ENCODE measurements around the gene POU6F2.

The POU6F2 gene

DNA sequence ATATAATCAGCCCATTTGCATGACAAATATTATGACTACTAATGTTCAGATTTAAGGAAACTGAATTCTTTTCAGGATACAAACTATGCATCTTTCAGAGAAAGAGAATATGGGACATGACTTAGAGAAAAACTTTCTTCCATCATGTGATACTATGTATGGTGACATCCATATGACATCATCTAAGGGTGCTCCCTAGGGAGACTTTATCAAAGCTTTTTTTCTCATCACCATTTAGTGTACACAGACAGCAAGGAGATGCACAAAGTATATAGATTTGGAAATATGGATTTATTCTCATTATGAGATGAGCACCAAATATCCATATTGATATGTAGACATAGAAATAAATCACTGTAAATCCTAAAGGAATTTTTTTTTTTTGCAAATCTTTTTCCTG, 424.3 kb downstream of the POU6F2 start:
- H3K9me3 Mint-ChIP-seq = no peaks in the 10 kb centered on the region
- H3K4me1 Mint-ChIP-seq = no peaks in the 10 kb centered on the region
- DNase-seq = no peak
- no peak overlapping the region for H3K27ac Mint-ChIP-seq
- CTCF ChIA-PET = interaction anchor here (0.6 kb wide), 1 partner anchor 118 kb away, joined by 3 read pairs; no protein-coding TSS in a partner anchor
- peaks cover 11% of the 10 kb centered on the region for H3K27me3 Mint-ChIP-seq
- no peak overlapping the region for H3K4me3 Mint-ChIP-seq
- no peaks in the 10 kb centered on the region for H3K36me3 Mint-ChIP-seq

DNA sequence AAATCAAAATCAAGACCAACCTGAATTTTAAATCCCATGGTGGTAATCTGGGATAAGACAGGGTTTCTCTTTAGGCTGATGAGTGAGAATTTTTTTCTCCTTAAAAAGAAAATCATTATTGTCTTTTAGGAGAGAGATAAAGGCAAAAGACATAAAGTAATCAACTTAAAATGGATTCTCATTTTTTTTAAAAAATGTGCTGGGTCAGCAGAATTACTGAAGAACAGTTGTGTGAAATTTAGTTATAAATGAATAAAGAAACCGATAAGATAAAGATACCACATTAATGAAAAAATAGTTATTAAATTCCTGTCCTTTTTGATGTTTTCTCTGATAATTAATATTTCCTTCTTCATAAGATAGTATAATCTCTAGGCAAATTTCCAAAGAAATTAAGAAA, 427.2 kb downstream of the POU6F2 start:
- Mint-ChIP-seq H3K4me3 (no peak overlapping the region), H3K27me3 (peaks cover 14% of the 10 kb centered on the region), H3K27ac (no peak overlapping the region), H3K4me1 (no peaks in the 10 kb centered on the region), H3K36me3 (no peaks in the 10 kb centered on the region), H3K9me3 (no peaks in the 10 kb centered on the region)
- no peak for DNase-seq
- CTCF ChIA-PET = no interaction called here

- no peak overlapping the region for H3K4me3 Mint-ChIP-seq
- CTCF ChIA-PET = no interaction called here
- no peak for DNase-seq
- no peaks in the 10 kb centered on the region for H3K36me3 Mint-ChIP-seq
- H3K27ac Mint-ChIP-seq = no peak overlapping the region
- H3K4me1 Mint-ChIP-seq = no peaks in the 10 kb centered on the region
- H3K27me3 Mint-ChIP-seq = peaks cover 14% of the 10 kb centered on the region
- no peaks in the 10 kb centered on the region for H3K9me3 Mint-ChIP-seq
Observed at GRCh38 chr7:39405581-39405980, 427.9 kb downstream of the POU6F2 start.

DNA sequence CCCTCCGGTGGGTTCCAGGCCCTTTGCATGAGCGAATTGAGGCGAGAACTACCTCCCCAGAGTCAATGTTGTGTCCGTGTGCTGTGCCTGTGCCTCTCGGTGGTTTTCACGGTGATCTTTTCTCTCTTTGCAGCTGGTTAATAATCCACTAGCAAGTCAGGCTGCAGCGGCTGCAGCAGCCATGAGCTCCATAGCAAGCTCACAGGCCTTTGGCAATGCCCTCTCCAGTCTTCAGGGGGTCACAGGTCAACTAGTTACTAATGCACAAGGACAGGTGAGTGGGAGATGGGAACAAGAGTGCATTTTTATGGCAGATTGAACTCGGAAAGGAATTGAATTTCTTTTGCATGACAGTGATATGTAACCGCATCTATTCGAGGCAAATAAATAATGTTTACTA, 428.8 kb downstream of the POU6F2 start:
- H3K27me3 Mint-ChIP-seq = peaks cover 14% of the 10 kb centered on the region
- no peaks in the 10 kb centered on the region for H3K4me1 Mint-ChIP-seq
- no peak for DNase-seq
- no peak overlapping the region for H3K4me3 Mint-ChIP-seq
- CTCF ChIA-PET = no interaction called here
- H3K27ac Mint-ChIP-seq = no peak overlapping the region
- no peaks in the 10 kb centered on the region for H3K9me3 Mint-ChIP-seq
- H3K36me3 Mint-ChIP-seq = no peaks in the 10 kb centered on the region

DNA sequence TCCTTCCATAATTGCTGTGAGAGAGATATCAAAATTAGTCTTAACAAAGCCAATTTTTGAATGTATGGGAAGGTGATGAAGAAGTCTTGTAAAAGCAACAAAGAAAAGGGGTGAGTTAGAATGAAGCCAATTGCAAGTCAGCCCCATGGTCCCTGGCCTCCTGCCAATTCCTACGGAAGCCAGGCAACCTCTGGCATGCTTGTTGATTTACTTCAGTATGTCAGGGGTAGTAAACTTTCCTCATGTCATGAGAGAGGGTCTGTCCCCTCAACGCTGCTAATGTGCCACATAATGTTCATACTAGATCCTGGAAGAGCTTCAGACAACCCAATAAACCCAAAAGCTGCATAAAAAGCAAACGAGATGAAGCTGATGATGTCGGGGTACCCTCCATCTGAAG, 429.4 kb downstream of the POU6F2 start:
- CTCF ChIA-PET = no interaction called here
- no peak for DNase-seq
- no peak overlapping the region for H3K4me3 Mint-ChIP-seq
- no peaks in the 10 kb centered on the region for H3K4me1 Mint-ChIP-seq
- peaks cover 14% of the 10 kb centered on the region for H3K27me3 Mint-ChIP-seq
- no peaks in the 10 kb centered on the region for H3K9me3 Mint-ChIP-seq
- no peak overlapping the region for H3K27ac Mint-ChIP-seq
- H3K36me3 Mint-ChIP-seq = no peaks in the 10 kb centered on the region

DNA sequence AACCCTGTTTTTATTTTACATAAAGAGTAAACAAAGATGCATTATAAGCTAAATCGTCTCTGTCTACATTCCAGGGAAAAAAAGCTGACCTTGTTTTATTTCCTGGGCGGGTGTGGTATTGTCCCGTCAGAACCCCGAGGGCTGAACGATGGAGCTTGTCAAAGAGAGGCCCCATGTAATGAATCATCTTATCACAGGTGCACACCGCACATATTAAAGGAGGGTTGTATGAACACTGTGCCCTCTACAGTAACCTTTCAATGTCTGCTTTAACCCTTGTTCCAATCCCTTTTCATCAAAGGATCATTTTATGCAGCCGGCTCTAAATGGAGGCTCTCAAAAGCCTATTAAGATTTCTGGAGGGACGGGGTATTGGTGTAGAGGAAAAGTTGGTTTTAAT, 430.0 kb downstream of the POU6F2 start:
- no peak overlapping the region for H3K4me3 Mint-ChIP-seq
- DNase-seq = no peak
- no peaks in the 10 kb centered on the region for H3K36me3 Mint-ChIP-seq
- H3K27me3 Mint-ChIP-seq = peaks cover 14% of the 10 kb centered on the region
- H3K27ac Mint-ChIP-seq = no peak overlapping the region
- H3K9me3 Mint-ChIP-seq = no peaks in the 10 kb centered on the region
- no peaks in the 10 kb centered on the region for H3K4me1 Mint-ChIP-seq
- CTCF ChIA-PET = no interaction called here

GRCh38 chr7:39408906-39409305, 431.2 kb downstream of the POU6F2 start:
- Mint-ChIP-seq H3K27ac (no peak overlapping the region), H3K4me3 (no peak overlapping the region), H3K9me3 (no peaks in the 10 kb centered on the region), H3K27me3 (peaks cover 18% of the 10 kb centered on the region), H3K4me1 (peaks cover 3% of the 10 kb centered on the region), H3K36me3 (no peaks in the 10 kb centered on the region)
- no peak for DNase-seq
- CTCF ChIA-PET = no interaction called here

- H3K4me3 Mint-ChIP-seq = no peak overlapping the region
- CTCF ChIA-PET = no interaction called here
- peaks cover 24% of the 10 kb centered on the region for H3K27me3 Mint-ChIP-seq
- no peaks in the 10 kb centered on the region for H3K9me3 Mint-ChIP-seq
- peaks cover 18% of the 10 kb centered on the region for H3K4me1 Mint-ChIP-seq
- no peak overlapping the region for H3K27ac Mint-ChIP-seq
- no peaks in the 10 kb centered on the region for H3K36me3 Mint-ChIP-seq
- no peak for DNase-seq
Observed at GRCh38 chr7:39410582-39410981, 432.9 kb downstream of the POU6F2 start.

DNA sequence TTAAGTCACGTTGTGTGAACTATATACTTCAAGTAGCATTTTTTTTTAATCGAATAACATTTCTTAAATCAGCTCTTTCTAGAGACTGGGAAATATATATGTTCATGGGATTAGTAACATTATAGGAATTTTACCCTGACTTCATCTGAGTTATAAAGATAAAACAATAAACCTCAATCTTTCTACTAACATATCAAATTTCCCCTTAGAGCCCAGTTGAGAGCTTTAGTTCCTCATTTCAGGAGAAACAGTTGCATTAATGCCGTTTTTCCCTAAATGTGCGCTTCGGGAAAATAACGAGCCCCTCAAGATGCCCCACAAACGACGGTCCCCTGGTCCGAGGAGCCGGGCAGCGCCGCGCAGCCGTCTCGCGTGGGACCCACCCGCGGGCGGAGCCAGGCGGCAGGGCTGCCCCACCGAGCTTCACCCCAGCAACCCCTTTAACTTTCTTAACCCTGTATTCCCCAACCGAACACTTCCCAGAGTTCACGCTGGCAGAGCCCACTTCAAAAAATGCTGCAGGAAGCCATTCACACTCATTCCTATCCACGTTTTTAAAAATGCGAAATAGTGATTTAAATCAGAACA, 436.0 kb downstream of the POU6F2 start:
- H3K4me3 Mint-ChIP-seq = peak overlapping the region; percentile 53
- H3K9me3 Mint-ChIP-seq = no peaks in the 10 kb centered on the region
- no peak overlapping the region for H3K27ac Mint-ChIP-seq
- CTCF ChIA-PET = interaction anchor here (0.6 kb wide), 2 partner anchors 18 to 211 kb away, joined by 3 read pairs; no protein-coding TSS in a partner anchor
- H3K27me3 Mint-ChIP-seq = peaks cover 29% of the 10 kb centered on the region
- DNase-seq = no peak
- peaks cover 20% of the 10 kb centered on the region for H3K4me1 Mint-ChIP-seq
- no peaks in the 10 kb centered on the region for H3K36me3 Mint-ChIP-seq

- Mint-ChIP-seq H3K4me1 (peaks cover 20% of the 10 kb centered on the region), H3K4me3 (peak overlapping the region; percentile 53), H3K27me3 (peaks cover 29% of the 10 kb centered on the region), H3K27ac (no peak overlapping the region), H3K36me3 (no peaks in the 10 kb centered on the region), H3K9me3 (no peaks in the 10 kb centered on the region)
- CTCF ChIA-PET = interaction anchor here (0.7 kb wide), 1 partner anchor 42 kb away, joined by 3 read pairs; no protein-coding TSS in a partner anchor
- peak; percentile 63 for DNase-seq
Observed at GRCh38 chr7:39414224-39415035, 436.7 kb downstream of the POU6F2 start.

DNA sequence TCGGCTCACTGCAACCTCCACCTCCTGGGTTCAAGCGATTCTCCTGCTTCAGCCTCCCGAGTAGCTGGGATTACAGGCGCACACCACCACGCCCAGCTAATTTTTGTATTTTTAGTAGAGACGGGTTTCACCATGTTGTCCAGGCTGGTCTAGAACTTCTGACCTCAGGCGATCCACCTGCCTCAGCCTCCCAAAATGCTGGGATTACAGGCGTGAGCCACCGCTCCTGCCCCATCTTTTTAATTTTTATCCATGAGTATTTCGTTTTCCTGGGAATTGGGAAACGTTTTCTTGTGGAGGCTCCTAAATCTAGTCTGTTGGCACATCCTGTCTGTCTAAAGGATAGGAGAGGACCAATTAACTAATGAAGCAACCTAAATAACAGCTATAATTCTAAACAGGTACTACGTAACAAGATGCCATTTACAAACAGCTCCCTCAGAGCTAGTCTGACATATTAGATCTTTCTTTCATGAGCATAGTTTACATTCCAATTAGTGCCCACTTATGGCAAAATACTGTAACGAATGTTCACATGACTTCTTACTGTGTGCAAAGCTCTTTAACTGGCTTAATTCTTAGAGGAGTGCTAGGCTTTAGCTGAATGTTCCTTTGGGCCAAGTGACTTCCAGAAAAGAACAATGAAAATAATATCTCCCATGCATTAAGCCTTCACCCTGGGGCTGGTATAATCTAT, 437.5 kb downstream of the POU6F2 start:
- H3K36me3 Mint-ChIP-seq = no peaks in the 10 kb centered on the region
- H3K4me1 Mint-ChIP-seq = peaks cover 20% of the 10 kb centered on the region
- H3K27me3 Mint-ChIP-seq = peaks cover 26% of the 10 kb centered on the region
- no peak for DNase-seq
- H3K9me3 Mint-ChIP-seq = no peaks in the 10 kb centered on the region
- H3K4me3 Mint-ChIP-seq = peak overlapping the region; percentile 15
- CTCF ChIA-PET = interaction anchor here (0.7 kb wide), 1 partner anchor 41 kb away, joined by 3 read pairs; no protein-coding TSS in a partner anchor
- H3K27ac Mint-ChIP-seq = no peak overlapping the region

- no peak for DNase-seq
- no peaks in the 10 kb centered on the region for H3K9me3 Mint-ChIP-seq
- CTCF ChIA-PET = interaction anchor here (1.2 to 1.7 kb wide), 2 partner anchors 10 to 33 kb away, joined by 3 to 4 read pairs; no protein-coding TSS in a partner anchor
Observed at GRCh38 chr7:39416866-39417265, 439.2 kb downstream of the POU6F2 start.

DNA sequence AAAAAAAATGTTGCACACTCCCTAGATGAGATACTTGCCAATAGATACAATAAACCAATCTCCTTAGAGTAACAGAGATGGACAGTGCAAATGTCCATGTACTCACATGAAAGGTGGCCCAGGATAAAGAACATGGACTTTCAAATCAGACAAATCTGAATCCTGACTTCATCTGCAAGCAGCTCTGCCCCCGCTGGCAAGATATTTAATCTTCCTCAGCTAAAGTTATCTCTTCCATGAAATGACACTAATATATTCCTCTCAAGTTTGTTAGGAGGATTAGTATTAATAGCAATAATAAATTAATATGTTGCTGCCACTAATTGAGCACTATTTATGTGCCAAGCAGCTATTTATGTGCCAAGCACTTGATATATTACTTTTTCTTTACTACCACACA, 439.9 kb downstream of the POU6F2 start:
- peaks cover 20% of the 10 kb centered on the region for H3K4me1 Mint-ChIP-seq
- peaks cover 28% of the 10 kb centered on the region for H3K27me3 Mint-ChIP-seq

More at GRCh38 chr7:39416866-39417265, 439.2 kb downstream of the POU6F2 start:
- no peak overlapping the region for H3K4me3 Mint-ChIP-seq
- H3K27ac Mint-ChIP-seq = no peak overlapping the region
- H3K27me3 Mint-ChIP-seq = peaks cover 26% of the 10 kb centered on the region
- H3K36me3 Mint-ChIP-seq = no peaks in the 10 kb centered on the region
- H3K4me1 Mint-ChIP-seq = peaks cover 20% of the 10 kb centered on the region

GRCh38 chr7:39421251-39421650, 443.5 kb downstream of the POU6F2 start:
- Mint-ChIP-seq H3K36me3 (no peaks in the 10 kb centered on the region), H3K27me3 (peaks cover 14% of the 10 kb centered on the region), H3K4me3 (no peak overlapping the region), H3K9me3 (no peaks in the 10 kb centered on the region), H3K27ac (no peak overlapping the region), H3K4me1 (no peaks in the 10 kb centered on the region)
- no peak for DNase-seq
- CTCF ChIA-PET = no interaction called here

More for the DNA sequence above, 439.9 kb downstream of the POU6F2 start:
- no peak for DNase-seq
- CTCF ChIA-PET = interaction anchor here (0.8 to 1.7 kb wide), 4 partner anchors 9 to 37 kb away, joined by 3 to 4 read pairs (median 3); no protein-coding TSS in a partner anchor
- no peak overlapping the region for H3K4me3 Mint-ChIP-seq
- no peaks in the 10 kb centered on the region for H3K9me3 Mint-ChIP-seq
- no peak overlapping the region for H3K27ac Mint-ChIP-seq
- H3K36me3 Mint-ChIP-seq = no peaks in the 10 kb centered on the region

All from activated naive CD4-positive, alpha-beta T cell treated with anti-CD3 and anti-CD28 coated beads, Interleukin-2, amount 10 ng/mL, durations not matched to agents 7 days and 5 days (primary cell).